ENCODE data around the gene CORO2A. TPM values are rescaled to one million over a fixed set of nuclear protein-coding genes. Genes with fewer than 3 reads are reported as not detected.

Gene CORO2A
- total and polyA plus RNA-seq, 2 donors (not counting 3 experiments of a cell fraction or from before 2014, with no cell fraction given): 0.35 to 0.53 TPM

DNA sequence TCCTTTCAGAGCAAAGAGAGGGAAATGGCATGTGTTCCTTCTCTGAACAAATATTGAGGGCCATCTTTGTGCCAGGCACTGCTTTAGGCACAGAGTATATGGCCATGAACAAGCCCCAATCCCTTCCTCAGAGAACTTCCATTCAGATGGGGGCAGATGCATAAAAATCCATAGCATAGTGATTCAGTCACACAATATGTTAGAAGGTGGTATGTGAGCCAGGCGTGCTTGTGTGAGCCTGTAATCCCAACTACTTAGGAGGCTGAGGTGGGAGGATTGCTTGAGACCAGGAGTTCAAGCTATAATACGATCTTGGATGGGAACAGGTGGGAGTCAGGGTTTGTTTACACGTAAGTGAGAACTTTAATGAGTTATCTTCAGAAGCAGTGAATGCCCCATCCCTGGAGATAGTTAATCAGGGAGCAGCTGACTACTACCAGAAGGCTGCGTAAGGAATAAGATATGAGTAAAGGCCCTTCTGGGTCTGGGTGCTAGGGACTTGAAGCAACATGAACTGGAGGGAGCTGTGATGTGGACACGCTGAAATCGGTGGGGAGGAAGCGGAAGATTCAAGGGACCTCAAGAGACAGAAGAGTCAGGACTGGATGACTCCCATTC, 108.8 kb downstream of the CORO2A start:
- TF ChIP-seq MYC (IDR thresholded peaks at IDR 0.05; ENCODE audit: low read depth, low read length) (no peak), POLR2A (IDR thresholded peaks at IDR 0.05; ENCODE audit: low read depth, low read length) (no peak), FOS (IDR thresholded peaks at IDR 0.05; ENCODE audit: borderline replicate concordance, insufficient read depth, low read length) (no peak), JUN (IDR thresholded peaks at IDR 0.05; ENCODE audit: borderline replicate concordance, insufficient read depth, insufficient read length, low read depth) (no peak)
- TF ChIP-seq, protein P1, sequence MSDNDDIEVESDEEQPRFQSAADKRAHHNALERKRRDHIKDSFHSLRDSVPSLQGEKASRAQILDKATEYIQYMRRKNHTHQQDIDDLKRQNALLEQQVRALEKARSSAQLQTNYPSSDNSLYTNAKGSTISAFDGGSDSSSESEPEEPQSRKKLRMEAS (IDR thresholded peaks at IDR 0.05; ENCODE audit: insufficient read depth, insufficient read length): no peak
- TF ChIP-seq, protein P2, sequence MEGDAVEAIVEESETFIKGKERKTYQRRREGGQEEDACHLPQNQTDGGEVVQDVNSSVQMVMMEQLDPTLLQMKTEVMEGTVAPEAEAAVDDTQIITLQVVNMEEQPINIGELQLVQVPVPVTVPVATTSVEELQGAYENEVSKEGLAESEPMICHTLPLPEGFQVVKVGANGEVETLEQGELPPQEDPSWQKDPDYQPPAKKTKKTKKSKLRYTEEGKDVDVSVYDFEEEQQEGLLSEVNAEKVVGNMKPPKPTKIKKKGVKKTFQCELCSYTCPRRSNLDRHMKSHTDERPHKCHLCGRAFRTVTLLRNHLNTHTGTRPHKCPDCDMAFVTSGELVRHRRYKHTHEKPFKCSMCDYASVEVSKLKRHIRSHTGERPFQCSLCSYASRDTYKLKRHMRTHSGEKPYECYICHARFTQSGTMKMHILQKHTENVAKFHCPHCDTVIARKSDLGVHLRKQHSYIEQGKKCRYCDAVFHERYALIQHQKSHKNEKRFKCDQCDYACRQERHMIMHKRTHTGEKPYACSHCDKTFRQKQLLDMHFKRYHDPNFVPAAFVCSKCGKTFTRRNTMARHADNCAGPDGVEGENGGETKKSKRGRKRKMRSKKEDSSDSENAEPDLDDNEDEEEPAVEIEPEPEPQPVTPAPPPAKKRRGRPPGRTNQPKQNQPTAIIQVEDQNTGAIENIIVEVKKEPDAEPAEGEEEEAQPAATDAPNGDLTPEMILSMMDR (IDR thresholded peaks at IDR 0.05; ENCODE audit: extremely low read depth in 1 of 2, insufficient read depth in 1 of 2, low read depth in 1 of 2, low read length in 2 of 2): no peak
- DNase-seq (ENCODE audit: low read depth, low spot score) (no peak), FAIRE-seq (no peak)
- Histone ChIP-seq H3K27ac (ENCODE audit: insufficient read depth, low read depth, low read length) (no peak overlapping the region), H3K36me3 (ENCODE audit: control insufficient read depth in 2 of 2, extremely low read depth in 1 of 2, insufficient read depth in 2 of 2, low read length in 2 of 2) (peaks cover 5 to 15% of the 10 kb centered on the region in 2 experiments), H3K4me3 (replicated peaks in 1 of 3; ENCODE audit: insufficient read depth in 1 of 3, low read depth in 1 of 3, low read length in 3 of 3) (no peak overlapping the region), H3K4me2 (ENCODE audit: insufficient read depth, low read length) (no peak overlapping the region), H3K9me1 (replicated peaks; ENCODE audit: control insufficient read depth, extremely low read depth, insufficient read depth, low read length) (no peaks in the 10 kb centered on the region), H4K20me1 (replicated peaks; ENCODE audit: control insufficient read depth, extremely low read depth, insufficient read depth, low read length) (no peaks in the 10 kb centered on the region), H3K79me2 (ENCODE audit: control insufficient read depth, insufficient read depth, low read length) (no peaks in the 10 kb centered on the region), H3K27me3 (ENCODE audit: control insufficient read depth in 2 of 2, insufficient read depth in 2 of 2, low read length in 2 of 2) (no peaks in the 10 kb centered on the region), H3K4me1 (ENCODE audit: control insufficient read depth, extremely low read depth, insufficient read depth, low read length) (peaks cover 15% of the 10 kb centered on the region), H3K9me3 (replicated peaks; ENCODE audit: control insufficient read depth, insufficient read depth, low read length) (no peaks in the 10 kb centered on the region), H2AFZ (ENCODE audit: low read depth, low read length) (no peak overlapping the region), H3K9ac (replicated peaks; ENCODE audit: extremely low read depth, insufficient read depth, low read length) (no peak overlapping the region)
- intact Hi-C loops (cut with micrococcal nuclease): no loop called here
- CTCF ChIA-PET: interaction anchor here (0.7 to 1.0 kb wide), 2 partner anchors 10 to 19 kb away, joined by 3 to 7 read pairs; no protein-coding TSS in a partner anchor
- no TSS peak for BruUV-seq (replicated peaks)
- dilution Hi-C loops (cut with MboI; ENCODE audit: extremely low pct_ligation_motif_present, low sequenced_read_pairs): no loop called here
- POLR2A ChIA-PET: no interaction called here
